Activated T-helper 1 cell treated with Interleukin-2 at 50 U/mL for 16 hours (primary cell): ENCODE results near the gene POU3F1.
"Not testable (repeated sequence)": the region's sequence is repeated elsewhere in the genome, so short reads cannot be mapped to it uniquely, and the experiment has no call there.

ENCODE experiments used
- DNase-seq: peaks from one replicate; pipeline ENCODE4 v3.0.0-alpha.2; 2020; ENCODE audit warnings: low read depth

POU3F1 gene

DNA sequence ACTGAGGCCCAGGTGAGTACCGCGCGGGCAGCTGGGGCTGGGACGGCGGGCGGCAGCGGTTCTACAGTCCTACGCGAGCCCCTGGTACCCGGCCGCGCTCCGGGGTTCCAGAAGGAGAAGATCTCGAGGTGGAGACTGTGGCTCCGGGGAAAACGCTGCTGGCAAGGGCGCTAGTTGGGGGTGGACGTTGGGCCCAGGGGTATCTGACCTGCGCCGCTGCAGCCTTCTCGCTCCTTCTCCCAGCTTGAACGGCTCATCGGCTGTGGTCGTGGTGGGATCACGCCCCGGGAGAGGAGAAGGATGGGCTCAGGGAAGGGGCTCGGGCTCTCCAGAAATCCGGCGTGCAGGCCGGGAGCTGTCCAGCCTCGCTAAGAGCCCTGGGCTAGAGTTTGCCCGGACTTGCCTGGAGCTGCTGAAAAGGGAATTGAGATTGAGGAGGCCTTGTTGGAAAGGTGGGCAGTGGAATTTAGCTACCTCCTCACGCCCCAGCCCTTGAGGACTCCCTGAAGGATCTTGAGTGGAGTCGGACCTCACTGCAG lies 1.1 kb upstream of the POU3F1 start:
- no peak for DNase-seq

DNA sequence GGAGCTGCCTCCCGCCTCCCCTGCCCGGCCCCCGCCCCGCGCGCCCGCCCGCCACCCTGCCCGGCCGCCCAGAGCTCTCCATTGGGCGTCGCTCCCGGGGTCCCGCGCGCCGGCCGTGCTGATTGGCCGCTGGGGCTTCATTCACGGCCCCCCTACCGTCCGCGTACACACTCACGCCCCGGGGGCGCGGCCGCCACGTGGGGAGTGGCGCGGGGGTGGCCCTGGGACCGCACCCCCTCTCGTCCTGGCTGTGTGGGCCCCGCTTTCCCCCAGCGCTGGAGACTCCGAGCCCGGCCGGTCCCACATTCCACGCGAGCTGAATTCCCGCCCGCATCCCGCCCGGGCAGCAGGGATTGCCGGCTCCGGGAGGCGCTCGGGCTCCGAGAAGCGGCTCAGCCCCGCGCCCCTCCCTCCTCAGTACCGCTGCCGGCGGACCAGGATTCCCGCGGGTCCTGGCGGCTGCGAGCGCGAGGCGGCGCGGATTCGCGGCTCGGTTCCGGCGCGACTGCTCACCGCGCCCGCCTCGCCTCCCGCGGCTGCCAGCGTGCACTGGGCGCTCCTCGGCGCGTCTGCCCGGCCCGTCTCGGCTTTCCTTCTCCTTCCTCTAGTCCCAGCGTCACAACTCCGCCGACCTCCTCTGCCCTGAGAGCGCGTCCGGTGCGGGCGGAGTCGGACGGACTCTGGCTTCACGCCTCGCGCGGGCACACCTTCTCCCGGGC lies 450 bp upstream of the POU3F1 start:
- DNase-seq = peak; percentile 64

DNA sequence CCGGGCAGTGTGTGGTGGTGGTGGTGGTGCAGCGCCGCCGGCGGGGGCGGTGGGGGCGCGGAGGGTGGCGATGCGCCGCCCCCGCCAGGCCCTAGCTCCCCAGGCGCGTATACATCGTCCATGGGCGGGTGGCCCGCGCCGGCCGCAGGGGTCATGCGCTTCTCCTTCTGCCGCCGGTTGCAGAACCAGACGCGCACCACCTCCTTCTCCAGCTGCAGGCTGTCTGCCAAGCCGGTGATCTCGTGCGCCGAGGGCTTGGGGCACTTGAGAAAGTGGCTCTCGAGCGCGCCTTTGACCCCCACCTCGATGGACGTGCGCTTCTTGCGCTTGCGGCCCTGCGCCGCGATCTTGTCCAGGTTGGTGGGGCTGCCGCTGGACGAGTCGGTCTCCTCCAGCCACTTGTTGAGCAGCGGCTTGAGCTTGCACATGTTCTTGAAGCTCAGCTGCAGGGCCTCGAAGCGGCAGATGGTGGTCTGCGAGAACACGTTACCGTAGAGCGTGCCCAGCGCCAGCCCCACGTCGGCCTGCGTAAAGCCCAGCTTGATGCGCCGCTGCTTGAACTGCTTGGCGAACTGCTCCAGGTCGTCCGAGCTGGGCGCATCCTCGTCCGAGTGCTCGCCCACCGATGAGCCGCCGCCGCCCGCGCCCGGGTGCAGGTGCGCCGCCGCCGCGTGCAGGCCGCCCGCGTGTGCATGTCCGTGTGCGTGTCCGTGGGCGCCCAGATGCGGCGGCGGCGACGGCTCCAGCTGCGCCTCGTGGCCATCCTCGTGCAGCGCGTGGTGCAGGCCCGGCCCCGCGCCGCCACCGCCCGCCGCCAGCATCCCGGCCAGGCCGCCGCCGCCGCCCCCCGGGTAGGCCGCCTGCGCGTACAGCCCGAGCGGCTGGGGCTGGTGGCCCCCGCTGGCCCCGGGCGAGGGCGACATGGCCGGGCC lies 926 bp downstream of the POU3F1 start:
- DNase-seq = no peak

DNA sequence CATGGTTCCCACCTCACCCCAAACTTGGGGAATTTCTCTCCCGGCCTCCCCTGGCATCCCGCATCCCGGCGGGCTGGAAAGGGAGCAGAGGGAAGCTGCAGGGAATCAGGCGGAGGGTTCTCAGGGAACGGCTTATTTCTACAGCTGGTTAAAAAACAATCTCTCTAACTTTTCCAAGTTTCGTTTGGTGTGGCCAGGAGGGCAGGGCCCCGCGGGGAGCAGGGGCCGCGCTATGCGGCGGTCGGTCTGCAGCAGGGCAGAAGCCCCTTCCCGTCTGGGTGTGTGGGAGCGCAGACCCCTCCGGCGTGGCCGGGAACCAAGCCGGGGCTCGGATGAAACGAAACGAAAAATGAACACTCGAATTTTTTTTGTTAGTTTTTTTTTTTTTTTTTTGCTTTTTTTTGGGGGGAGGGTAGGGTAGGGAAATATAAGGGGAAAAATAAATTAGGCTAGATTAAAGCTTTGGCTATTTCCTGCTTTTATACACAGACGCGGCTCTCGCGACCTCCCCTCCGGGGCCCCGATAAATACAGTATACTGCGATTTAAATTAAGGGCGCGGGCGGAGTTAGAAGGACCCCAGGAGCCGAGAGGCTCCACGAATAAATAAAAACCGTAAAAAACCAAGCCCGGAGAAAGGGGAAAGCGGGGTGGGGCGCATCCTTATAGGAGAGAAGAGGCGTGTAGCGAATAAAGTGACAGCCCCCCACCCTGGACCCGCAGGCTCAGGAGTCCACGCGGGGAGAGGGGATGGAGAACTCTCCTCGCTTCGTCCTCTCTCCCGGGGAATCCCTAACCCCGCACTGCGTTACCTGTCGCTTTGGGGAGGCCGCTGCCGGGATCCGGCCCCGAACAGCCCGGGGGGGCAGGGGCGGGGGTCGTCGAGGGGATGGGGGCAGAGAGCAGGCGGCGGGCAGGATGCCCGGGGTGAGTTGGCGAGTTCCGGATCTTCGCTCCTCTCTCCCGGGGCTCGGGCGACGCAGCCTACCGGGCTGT lies 2.1 kb downstream of the POU3F1 start:
- DNase-seq = no peak

DNA sequence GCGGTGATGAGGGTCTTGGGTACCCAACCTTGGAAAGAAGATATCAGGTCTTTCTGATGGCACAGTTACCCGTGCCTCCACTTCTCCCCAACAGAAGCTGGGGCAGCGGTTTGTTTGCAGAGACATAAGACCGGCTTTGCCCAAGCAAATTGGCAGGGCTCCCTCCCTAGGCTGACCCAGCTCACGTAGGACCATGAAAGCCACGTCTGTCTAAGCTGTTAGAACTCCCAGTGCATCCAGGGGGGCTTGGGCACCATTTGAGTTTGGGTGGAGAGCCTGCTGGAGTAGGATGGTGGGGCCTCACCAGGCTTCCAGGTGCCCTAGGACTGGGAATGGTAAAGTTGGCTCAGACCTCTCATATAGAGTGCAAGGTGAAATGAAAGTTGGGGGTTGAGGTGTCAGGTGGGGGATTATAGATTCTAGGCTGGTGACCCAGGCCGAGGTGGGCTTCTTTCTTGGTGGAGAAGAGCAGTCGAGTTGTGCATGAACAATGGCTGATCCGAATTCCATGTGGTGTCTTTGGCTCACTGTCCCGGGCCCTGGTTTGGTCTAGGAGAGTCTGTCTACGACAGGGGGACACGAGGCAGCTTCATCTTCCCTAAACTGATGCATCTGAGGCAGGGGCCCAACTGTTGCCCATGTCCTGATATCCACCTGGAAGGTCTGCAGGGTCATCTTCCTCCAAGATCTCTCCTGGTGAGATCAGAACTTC lies 3.4 kb downstream of the POU3F1 start:
- DNase-seq = no peak

DNA sequence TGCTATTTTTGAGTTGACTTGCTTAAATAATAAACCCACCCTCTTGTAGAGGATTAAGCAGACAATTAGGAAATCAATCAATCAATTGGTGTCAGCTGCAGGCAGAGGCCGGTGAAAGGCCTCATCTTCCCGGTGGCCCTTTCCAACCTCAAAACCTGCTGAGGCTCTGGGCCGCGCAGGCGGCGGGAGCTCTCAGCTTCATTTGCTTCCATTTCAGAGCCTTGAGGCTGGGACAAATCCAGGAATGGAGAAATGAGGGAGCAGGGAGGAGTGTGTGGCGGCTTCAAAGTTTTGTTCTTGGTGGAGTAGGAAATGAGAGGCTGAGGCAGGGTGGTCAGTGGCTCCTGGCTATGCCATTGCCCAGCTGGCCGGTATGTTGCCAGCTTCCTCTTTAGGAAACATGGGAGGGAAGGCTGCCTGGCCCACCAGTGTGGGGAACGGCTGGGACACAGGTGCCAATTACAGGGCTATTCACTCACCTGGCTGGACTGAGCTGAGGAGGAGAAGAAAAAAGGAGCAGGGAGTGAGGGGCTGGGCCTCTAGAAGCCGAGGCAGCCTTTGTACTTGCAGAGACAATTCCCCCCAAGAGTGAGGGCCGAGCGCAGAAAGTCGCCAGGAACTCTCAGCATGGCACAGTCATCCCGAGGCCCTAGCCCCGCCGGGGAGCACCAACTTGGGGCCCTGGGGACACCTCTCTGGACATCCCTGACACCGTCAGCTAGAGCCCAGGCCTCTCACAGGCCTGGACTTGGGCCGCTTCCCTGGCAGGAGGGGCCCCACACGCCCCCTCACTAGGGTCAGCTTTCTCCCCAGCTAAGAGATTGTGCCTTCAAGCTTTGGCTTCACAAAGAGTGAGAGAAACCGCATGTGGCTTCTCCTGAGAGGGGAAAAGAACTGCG lies 4.4 kb downstream of the POU3F1 start:
- DNase-seq = no peak

DNA sequence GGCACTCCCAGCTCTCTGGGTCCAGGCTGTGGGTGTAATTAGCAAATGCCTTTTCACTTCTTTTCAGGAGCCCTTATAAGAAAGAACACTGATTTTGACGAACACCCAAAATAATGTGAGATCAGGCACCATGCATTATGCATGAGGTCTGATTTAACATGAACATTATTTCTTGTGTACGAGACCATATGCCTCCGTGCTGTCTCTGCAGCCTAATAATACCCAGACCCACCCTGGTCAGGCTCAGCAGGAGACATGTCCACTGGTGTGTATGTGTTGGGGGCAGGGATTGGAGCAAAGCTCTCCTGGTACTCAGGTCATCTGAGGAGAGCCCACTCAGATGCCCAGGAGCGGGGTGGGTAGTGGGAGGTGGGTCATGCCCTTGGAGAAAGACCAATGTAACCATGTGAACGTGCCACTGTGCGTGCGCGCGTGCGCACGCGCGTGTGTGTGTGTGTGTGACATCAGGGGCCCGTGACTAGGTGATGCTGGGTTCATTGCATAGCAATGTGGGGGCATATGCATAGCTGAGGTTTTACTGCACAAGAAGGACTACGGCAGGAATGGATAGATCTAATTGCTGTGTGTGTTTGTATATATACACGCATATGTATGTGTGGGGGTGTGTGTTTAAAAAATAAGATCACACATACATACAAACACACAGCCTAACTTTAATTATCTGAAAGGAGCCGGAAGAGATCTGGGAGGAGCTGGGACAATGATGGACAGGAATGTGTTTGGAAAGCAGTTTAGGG lies 7.1 kb downstream of the POU3F1 start:
- DNase-seq = no peak

DNA sequence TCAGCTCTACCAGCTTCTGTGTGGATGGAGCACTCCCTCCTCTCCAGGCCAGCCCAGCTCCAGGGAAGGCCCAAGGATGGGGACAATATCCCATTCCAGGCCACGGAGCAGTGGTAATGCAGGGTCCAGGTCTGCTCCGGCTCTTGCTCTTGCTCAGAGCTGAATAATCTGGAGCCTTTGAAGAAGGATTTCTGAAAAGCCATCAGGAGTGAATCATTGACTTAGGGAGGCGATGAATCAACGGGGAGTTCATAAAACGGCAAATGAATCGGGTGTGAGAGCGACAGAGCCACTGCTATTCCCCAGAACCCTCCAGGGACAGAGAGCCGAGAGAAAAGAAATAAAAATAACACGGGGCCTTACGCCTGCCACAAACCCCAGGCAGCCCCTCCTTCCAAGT lies 7.7 kb downstream of the POU3F1 start:
- no peak for DNase-seq

DNA sequence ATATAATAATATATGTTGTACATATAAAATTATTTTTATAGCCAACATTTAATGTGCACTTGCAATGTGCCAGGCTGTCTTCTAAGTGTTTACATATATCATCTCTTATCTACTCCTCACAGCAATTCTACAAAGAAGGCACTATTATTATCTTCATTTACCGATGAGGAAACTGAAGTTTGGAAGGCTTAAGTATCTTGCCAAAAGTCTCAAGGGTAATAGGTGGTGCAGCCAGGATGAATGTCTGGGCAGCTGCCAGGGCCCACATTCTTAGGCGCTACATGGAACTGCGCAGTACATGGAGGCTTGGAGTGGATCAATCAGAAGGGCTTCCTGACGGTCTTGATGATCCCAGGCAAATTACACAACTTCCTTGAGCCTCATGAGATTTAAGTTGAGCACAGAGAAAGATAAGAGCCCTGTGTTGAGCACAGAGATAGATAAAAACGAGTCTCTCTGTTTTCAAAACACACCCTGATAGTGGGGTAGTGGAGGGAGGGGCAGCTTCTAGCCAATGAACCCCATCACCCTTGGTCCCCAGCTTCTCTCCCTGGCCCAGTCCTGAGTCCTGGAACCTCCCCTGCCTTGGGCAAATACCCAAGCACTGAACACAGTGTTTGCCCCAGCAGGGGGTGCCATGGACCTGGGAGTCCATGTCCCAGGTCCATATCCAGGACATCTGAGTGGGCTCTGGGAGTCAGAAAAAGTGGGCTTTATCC lies 9.2 kb downstream of the POU3F1 start:
- no peak for DNase-seq

DNA sequence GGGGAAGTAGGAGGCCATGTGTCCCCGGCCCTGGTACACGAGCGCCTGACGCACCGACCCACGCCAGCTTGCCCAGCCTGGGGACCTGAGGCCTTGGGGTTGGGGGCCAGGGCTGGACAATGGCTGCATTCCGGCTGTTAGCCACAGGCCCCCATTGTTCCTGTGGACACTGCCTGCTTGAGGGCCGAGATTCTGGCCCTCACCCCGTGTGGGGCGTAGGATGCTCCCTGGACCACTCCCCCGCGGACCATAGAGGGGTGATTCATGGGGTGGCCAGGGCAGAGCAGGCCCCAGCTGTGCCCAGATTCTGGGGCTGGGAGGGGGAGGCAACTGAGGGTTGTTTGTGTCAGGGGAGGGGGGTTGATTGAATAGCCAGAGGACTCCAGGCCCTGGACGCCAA lies 11.7 kb downstream of the POU3F1 start:
- DNase-seq = no peak

DNA sequence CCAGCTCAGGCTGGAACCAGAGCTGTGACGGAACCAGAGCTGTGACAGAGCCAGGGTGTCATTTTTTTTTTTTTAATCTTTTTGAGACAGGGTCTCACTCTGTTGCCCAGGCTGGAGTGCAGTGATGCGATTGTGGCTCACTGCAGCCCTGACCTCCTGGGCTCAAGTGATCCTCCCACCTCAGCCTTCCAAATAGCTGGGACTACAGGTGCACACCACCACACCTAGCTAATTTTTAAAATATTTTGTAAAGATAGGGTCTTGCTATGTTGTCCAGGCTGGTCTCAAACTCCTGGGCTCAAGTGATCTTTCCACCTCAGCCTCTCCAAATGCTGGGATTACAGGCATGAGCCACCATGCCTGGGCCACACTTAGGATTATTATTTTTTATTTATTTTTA lies 13.6 kb downstream of the POU3F1 start:
- DNase-seq = not testable (repeated sequence)

DNA sequence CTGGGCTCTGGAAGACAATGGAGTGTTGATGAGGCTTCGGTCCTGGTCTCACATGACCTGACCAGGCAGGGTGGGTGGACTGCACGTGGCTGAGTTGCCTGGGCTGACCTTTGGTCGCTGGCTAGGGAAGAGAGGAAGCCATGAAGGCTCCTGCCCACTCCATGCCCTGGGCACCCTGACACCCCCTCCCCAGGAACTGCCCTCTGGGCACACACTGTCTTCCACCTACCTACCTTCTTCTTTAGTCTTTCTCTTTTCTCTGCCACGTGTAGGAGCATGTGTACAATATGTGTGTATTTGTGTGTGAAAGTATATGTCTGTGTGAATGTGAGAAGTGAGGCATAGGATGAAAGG lies 15.1 kb downstream of the POU3F1 start:
- DNase-seq = no peak

DNA sequence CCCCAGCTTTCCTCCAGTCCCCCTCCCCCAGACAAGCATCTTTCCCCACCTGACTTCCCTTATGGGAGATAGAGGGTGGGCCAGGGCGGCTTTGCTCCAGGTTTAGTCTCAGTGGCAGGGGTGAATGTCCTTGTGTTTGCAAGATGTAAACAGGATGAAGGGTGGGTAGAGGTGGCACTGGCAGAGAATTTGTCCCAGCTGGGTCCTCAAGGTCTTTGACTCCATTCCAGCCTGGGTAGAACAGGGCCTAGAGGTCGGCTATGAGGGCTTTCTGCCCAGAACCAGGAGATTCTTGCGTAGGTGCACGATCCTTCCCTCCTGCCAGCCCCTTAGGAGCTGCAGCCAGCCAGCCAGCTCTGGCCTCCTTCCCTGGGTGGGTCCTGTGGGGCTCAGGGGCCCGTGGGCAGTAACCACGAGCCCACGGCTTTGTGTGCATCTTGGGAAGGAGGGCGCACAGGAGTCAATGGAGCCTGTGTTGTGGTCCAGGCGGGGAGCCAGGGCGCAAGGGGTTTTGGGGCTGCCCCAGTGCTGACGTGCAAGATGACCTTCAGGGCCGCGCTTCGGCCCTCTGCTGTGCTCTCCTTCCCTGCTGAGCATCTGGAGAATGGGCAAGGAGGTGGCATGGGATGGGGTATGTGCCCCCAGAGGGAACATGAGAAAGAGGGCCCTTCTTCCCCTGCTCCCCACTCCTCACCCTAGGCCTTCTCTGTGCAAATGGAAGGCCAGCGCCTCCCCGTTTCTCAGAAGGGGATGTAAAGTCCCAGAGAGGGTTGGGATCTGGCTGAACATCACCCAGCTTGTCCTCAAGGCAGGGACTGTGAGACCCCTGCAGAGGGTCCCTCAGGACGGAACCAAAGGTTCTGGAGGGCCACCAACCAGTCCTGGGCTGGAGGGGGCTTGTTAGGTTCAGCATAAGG lies 15.7 kb downstream of the POU3F1 start:
- no peak for DNase-seq

DNA sequence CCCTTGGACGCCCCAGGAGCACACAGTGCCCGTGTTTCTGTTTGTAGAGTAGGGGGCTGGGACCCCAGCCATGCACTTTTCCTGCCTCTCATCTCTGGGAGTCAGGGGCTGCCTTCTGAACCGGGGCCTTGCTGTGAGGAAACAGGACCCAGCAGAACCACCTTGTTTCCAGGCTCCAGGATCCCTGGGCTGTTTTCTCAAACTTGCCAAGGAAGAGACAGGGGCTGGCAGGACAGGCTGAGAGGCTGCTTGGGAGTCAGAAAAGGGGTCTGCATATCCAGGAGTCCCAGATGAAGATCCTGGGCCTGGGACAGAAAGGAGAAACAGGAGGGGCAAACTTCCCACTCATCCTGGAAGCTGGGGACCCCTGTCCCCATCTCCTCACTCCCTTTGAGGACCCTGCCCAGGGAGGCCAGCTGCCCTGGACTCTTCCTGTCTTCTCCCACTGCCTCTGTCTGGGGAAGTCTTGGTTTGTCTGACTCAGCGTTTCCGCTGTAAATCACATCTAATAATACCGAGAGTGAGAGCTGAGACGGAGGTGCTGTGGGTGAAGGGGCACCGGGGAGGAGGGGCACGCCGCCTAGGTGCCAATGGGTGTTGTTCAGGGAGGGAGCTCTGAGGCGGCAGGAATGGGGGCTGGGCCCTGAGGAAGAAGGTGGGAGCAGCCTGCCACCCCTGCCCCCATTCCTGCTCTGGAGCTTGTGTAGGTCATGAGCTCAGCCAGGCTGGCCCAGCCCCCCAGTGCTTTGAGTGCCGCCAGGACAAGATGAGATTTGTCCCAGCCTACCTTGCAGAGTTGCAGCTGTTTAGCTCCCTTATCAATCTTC lies 16.7 kb downstream of the POU3F1 start:
- DNase-seq = peak; percentile 24

DNA sequence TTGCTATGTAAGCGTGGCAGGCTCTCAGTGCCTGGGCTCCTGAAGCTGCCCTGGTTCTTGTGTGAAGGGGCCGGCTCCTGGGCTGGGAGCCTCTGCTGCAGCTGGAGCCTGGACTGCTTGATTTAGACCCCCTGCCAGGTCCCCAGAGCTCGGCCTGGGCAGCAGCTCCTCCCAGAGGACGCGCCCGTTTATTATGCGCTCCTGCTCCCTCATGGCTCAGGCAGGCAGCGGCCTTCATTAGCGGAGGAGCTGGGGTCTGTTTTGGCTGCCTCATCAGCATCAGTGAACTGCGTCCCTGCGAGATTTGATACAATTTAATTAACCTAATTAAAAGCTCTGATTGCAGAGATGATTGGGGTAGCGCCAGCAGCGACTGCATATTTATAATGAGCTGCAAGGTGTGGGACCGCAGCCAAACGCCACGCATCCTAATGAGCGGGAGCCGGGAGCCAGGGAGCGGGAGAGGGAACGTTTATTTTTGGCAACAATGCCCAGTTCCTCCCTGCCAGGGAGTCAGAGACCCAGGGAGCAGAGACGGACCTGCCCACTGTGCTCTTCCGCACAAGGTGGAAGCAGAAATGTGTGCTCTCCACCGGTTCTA lies 17.4 kb downstream of the POU3F1 start:
- no peak for DNase-seq

DNA sequence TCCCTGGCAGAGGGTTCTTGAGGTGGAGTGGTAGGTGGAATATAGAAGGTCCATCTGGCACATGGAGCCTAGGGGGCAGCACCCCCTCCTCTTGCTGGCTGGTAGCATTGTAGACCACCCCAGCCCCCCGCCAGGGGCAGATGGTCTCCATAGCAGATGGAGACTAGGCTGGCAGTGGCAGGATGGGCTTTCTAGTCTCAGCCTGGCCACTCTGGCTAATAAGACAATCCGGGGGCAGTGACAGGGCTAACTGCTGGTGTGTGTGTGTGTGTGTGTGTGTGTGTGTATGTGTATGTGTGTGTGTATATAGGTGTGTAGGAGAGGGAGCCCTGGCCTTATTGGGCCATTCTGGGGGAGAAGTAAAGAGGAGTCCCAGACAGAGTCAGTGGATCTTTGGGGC lies 17.9 kb downstream of the POU3F1 start:
- DNase-seq = no peak
